Measurements from ENCODE around the gene PTPRD.

DNA sequence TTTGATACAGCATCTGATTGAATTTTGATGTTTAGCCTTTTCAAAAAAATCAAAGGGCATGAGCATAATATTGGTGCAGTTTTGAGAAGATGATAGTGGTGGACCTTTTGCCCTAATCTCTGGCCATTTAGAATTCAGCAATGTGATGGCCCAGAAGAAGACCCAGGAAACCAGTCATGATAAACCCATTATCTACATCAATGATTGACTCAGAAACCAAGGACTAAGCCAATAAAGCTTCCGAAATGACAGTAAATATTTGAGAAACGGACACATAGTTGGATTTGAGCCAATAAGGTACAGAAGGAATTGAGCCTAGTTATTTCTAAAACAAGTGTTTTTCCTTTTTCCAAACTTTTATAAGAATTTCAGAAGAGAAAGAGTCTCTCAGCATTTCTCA is 1654.4 kb downstream of the PTPRD start:
- TF ChIP-seq POLR2A (IDR thresholded peaks at IDR 0.05; ENCODE audit: low read depth, low read length) (no peak), POLR2AphosphoS5 (IDR thresholded peaks at IDR 0.05; ENCODE audit: low read depth, low read length) (no peak), TAF1 (IDR thresholded peaks at IDR 0.05; ENCODE audit: borderline replicate concordance, low read depth, low read length) (no peak)

Data from GM12892 (cell line).